Measurements from ENCODE around the gene FAM53B.

- TF ChIP-seq EP300 (IDR thresholded peaks at IDR 0.05) (no peak), POLR2AphosphoS5 (IDR thresholded peaks at IDR 0.05) (no peak)
- TF ChIP-seq, protein P1, sequence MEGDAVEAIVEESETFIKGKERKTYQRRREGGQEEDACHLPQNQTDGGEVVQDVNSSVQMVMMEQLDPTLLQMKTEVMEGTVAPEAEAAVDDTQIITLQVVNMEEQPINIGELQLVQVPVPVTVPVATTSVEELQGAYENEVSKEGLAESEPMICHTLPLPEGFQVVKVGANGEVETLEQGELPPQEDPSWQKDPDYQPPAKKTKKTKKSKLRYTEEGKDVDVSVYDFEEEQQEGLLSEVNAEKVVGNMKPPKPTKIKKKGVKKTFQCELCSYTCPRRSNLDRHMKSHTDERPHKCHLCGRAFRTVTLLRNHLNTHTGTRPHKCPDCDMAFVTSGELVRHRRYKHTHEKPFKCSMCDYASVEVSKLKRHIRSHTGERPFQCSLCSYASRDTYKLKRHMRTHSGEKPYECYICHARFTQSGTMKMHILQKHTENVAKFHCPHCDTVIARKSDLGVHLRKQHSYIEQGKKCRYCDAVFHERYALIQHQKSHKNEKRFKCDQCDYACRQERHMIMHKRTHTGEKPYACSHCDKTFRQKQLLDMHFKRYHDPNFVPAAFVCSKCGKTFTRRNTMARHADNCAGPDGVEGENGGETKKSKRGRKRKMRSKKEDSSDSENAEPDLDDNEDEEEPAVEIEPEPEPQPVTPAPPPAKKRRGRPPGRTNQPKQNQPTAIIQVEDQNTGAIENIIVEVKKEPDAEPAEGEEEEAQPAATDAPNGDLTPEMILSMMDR (IDR thresholded peaks at IDR 0.05), result no peak
These were observed 142.6 kb downstream of the FAM53B start for GRCh38 chr10:124601431-124602120.
